ENCODE results near the gene CPSF4L.

- TF ChIP-seq REST (IDR thresholded peaks at IDR 0.05; ENCODE audit: insufficient read depth in 1 of 2, low read depth in 2 of 2, low read length in 1 of 2): no peak
- TF ChIP-seq CTCF (IDR thresholded peaks at IDR 0.05): no peak
- TF ChIP-seq POLR2AphosphoS5 (IDR thresholded peaks at IDR 0.05; ENCODE audit: low read depth, low read length): no peak
- TF ChIP-seq SIN3A (IDR thresholded peaks at IDR 0.05; ENCODE audit: borderline replicate concordance, insufficient read depth, low read depth, low read length): no peak
- TF ChIP-seq TCF7L2 (IDR thresholded peaks at IDR 0.05; ENCODE audit: low read depth, low read length): no peak
Observed at GRCh38 chr17:73267648-73268537, 6.2 kb upstream of the CPSF4L start.

Data from Panc1 (cell line).